Raji (cell line): ENCODE data around the gene SLC39A12.

Experiments
- POLR2A ChIP-seq: IDR thresholded peaks from 2 replicates; pipeline ENCODE4 v1.6.1; 2011; ENCODE audit warnings: low read depth, low read length, control low read depth; ENCODE audit not compliant: insufficient read depth

The SLC39A12 gene

GRCh38 chr10:18005781-18006456, 54.2 kb downstream of the SLC39A12 start:
- TF ChIP-seq POLR2A, result no peak

- TF ChIP-seq POLR2A, result no peak
Observed at GRCh38 chr10:18008986-18009385, 57.3 kb downstream of the SLC39A12 start.

- TF ChIP-seq POLR2A, result no peak
Observed at GRCh38 chr10:18010050-18010449, 58.3 kb downstream of the SLC39A12 start.

GRCh38 chr10:18020523-18020922, 68.8 kb downstream of the SLC39A12 start:
- no peak for TF ChIP-seq POLR2A

- TF ChIP-seq POLR2A, result no peak
Observed at GRCh38 chr10:18021725-18022480, 70.2 kb downstream of the SLC39A12 start.

GRCh38 chr10:18043148-18044006, 91.7 kb downstream of the SLC39A12 start:
- TF ChIP-seq POLR2A, result no peak

GRCh38 chr10:18044976-18045720, 93.4 kb downstream of the SLC39A12 start:
- TF ChIP-seq POLR2A, result no peak

- TF ChIP-seq POLR2A, result no peak
Observed at GRCh38 chr10:18056583-18056982, 104.9 kb downstream of the SLC39A12 start.

GRCh38 chr10:18059826-18060559, 108.3 kb downstream of the SLC39A12 start:
- no peak for TF ChIP-seq POLR2A

GRCh38 chr10:18066947-18067346, 115.2 kb downstream of the SLC39A12 start:
- no peak for TF ChIP-seq POLR2A

- TF ChIP-seq POLR2A, result no peak
Observed at GRCh38 chr10:18068401-18068800, 116.7 kb downstream of the SLC39A12 start.

- TF ChIP-seq POLR2A, result no peak
Observed at GRCh38 chr10:18071591-18071990, 119.9 kb downstream of the SLC39A12 start.

- no peak for TF ChIP-seq POLR2A
Observed at GRCh38 chr10:18073314-18073713, 121.6 kb downstream of the SLC39A12 start.

GRCh38 chr10:18075881-18076280, 124.2 kb downstream of the SLC39A12 start:
- TF ChIP-seq POLR2A, result no peak
